ENCODE results near the gene PTPN13.
"Not testable (repeated sequence)": the region's sequence is repeated elsewhere in the genome, so short reads cannot be mapped to it uniquely, and the experiment has no call there.

PTPN13 gene

GRCh38 chr4:86719149-86719548, 125.0 kb downstream of the PTPN13 start:
- not testable (repeated sequence) for DNase-seq (ENCODE audit: low read depth, low spot score)

GRCh38 chr4:86720508-86721068, 126.5 kb downstream of the PTPN13 start:
- DNase-seq (ENCODE audit: low read depth, low spot score), result peak; percentile 33

GRCh38 chr4:86721412-86721811, 127.3 kb downstream of the PTPN13 start:
- DNase-seq (ENCODE audit: low read depth, low spot score), result no peak

GRCh38 chr4:86730310-86730709, 136.2 kb downstream of the PTPN13 start:
- DNase-seq (ENCODE audit: low read depth, low spot score), result no peak

- DNase-seq (ENCODE audit: low read depth, low spot score), result no peak
These were observed 143.1 kb downstream of the PTPN13 start for GRCh38 chr4:86737244-86737643.

GRCh38 chr4:86741846-86742245, 147.7 kb downstream of the PTPN13 start:
- DNase-seq (ENCODE audit: low read depth, low spot score), result no peak

- no peak for DNase-seq (ENCODE audit: low read depth, low spot score)
These were observed 150.5 kb downstream of the PTPN13 start for GRCh38 chr4:86744570-86744969.

GRCh38 chr4:86749121-86749520, 155.0 kb downstream of the PTPN13 start:
- no peak for DNase-seq (ENCODE audit: low read depth, low spot score)

GRCh38 chr4:86755388-86755787, 161.3 kb downstream of the PTPN13 start:
- DNase-seq (ENCODE audit: low read depth, low spot score), result no peak

- no peak for DNase-seq (ENCODE audit: low read depth, low spot score)
These were observed 163.4 kb downstream of the PTPN13 start for GRCh38 chr4:86757468-86757867.

GRCh38 chr4:86759298-86759697, 165.2 kb downstream of the PTPN13 start:
- no peak for DNase-seq (ENCODE audit: low read depth, low spot score)

GRCh38 chr4:86762649-86763048, 168.5 kb downstream of the PTPN13 start:
- DNase-seq (ENCODE audit: low read depth, low spot score), result no peak

- no peak for DNase-seq (ENCODE audit: low read depth, low spot score)
These were observed 175.7 kb downstream of the PTPN13 start for GRCh38 chr4:86769794-86770193.

GRCh38 chr4:86771141-86771540, 177.0 kb downstream of the PTPN13 start:
- DNase-seq (ENCODE audit: low read depth, low spot score), result no peak

- DNase-seq (ENCODE audit: low read depth, low spot score), result no peak
These were observed 180.9 kb downstream of the PTPN13 start for GRCh38 chr4:86775061-86775460.

GRCh38 chr4:86778175-86778574, 184.1 kb downstream of the PTPN13 start:
- no peak for DNase-seq (ENCODE audit: low read depth, low spot score)

GRCh38 chr4:86788826-86789225, 194.7 kb downstream of the PTPN13 start:
- peak; percentile 7 for DNase-seq (ENCODE audit: low read depth, low spot score)

- no peak for DNase-seq (ENCODE audit: low read depth, low spot score)
These were observed 197.0 kb downstream of the PTPN13 start for GRCh38 chr4:86791126-86791525.

- DNase-seq (ENCODE audit: low read depth, low spot score), result no peak
These were observed 215.7 kb downstream of the PTPN13 start for GRCh38 chr4:86809809-86810208.

GRCh38 chr4:86810847-86811246, 216.7 kb downstream of the PTPN13 start:
- DNase-seq (ENCODE audit: low read depth, low spot score), result peak; percentile 47

GRCh38 chr4:86815653-86816052, 221.5 kb downstream of the PTPN13 start:
- no peak for DNase-seq (ENCODE audit: low read depth, low spot score)

GRCh38 chr4:86816501-86817273, 222.6 kb downstream of the PTPN13 start:
- no peak for DNase-seq (ENCODE audit: low read depth, low spot score)

- peak; percentile 8 for DNase-seq (ENCODE audit: low read depth, low spot score)
These were observed 224.1 kb downstream of the PTPN13 start for GRCh38 chr4:86818211-86818610.
